GM21515 (cell line): ENCODE data around the gene GRIN2D.

ENCODE experiments used
- ATAC-seq: cut with Tn5 transposase; IDR thresholded peaks from one replicate; pipeline ENCODE4 v1.9.1; 2021; ENCODE audit not compliant: unreplicated experiment

The GRIN2D gene

DNA sequence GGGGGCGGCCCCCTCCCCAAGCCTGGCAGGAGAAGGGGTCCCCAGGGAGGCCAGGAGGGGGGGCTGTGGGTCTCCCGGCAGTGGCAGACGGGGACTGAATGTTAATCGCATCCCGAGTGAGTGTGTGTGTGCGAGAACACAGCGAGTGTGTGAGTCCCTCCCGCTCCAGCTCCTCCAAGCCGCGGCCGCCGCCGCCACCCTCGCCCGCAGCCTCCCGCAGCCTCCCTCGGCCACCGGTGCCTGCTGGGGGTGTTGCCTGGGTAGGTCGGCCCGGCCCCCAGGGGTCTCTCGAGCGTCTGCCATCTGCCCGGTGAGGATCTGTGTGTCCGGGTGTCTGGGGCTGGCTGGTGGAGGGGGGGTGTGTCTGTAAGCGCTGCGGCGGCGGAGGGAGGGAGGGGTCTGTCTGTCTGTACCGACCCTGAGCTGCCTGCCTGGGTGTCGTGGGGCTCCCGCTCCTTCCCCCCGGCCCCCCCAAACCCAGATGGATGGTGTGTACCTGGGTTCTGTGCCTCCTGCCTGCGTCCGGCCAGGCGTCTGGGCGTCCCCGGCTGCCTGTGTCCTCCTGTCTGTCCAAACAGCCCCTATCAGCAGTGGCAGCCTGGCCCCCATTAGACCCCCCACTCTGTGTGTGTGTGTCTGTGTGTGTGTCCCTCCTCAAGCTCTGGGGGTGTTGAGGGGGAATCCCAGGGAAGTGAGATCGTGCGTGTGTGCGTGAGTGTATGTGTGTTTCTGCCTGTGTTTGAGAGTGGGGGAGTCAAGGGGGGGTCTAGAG, at the start of gene GRIN2D:
Gene GRIN2D (plus strand): TSS at position 110 of the 772 bp plus-strand sequence. CDS start 4,725 bp downstream, outside the sequence.
- no peak for ATAC-seq

DNA sequence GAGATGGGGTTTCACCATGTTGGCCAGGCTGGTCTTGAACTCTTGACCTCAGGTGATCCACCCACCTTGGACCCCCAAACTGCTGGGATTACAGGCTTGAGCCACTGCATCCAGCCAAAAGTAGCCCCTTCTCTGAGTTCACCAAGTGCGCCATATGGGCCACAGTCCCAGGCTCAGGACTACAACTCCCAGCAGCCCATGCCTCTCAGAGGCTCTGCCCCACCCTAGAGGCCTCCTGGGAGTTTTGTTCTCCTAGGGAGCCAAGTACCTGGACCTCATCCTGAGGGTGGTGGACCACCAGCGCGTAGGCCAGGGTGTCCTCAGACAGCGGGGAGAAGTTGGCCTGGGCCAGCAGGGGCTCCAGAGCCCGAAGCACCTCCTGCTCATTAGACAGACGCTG, 48.6 kb upstream of the GRIN2D start:
- no peak for ATAC-seq

- no peak for ATAC-seq
Measured at GRCh38 chr19:48346191-48346590, 47.3 kb upstream of the GRIN2D start.

DNA sequence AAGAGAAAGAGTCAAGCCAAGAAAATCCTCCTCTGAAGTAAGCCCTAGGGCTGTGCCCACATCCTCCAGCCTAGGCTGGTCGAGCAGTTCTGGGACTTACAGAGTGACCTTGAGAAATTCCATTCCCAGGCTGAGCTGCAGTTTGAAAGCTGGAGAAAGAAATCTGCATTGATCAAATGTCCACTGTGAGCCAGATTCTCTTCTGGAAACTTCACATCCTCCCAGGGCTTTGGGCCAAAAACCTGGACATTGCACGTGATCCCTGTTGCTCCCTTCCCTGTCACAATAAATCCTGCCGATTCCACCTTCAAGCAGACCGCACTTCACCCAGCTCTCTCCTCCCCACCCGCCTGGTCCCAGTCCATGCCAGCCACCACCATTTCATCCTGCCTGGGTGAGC, 45.4 kb upstream of the GRIN2D start:
- no peak for ATAC-seq

- no peak for ATAC-seq
Measured at GRCh38 chr19:48348737-48349136, 44.7 kb upstream of the GRIN2D start.

GRCh38 chr19:48350856-48351255, 42.6 kb upstream of the GRIN2D start:
- no peak for ATAC-seq

GRCh38 chr19:48351341-48351752, 42.1 kb upstream of the GRIN2D start:
- no peak for ATAC-seq

DNA sequence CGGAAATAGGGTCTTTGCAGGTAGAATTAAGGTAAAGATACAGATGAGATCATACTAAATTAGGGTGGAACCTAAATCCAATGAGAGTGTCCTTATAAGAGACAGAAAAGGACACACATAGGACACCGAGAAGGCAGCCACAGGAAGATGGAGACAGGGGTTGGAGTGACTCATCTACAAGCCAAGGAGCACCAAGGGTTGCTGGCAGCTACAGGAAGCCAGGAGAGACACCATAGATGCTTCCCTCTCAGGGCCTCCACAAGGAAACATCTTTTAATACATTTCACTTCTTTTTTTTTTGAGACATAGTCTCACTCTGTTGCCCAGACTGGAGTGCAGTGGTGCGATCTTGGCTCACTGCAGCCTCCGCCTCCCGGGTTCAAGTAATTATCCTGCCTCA, 39.8 kb upstream of the GRIN2D start:
- no peak for ATAC-seq

DNA sequence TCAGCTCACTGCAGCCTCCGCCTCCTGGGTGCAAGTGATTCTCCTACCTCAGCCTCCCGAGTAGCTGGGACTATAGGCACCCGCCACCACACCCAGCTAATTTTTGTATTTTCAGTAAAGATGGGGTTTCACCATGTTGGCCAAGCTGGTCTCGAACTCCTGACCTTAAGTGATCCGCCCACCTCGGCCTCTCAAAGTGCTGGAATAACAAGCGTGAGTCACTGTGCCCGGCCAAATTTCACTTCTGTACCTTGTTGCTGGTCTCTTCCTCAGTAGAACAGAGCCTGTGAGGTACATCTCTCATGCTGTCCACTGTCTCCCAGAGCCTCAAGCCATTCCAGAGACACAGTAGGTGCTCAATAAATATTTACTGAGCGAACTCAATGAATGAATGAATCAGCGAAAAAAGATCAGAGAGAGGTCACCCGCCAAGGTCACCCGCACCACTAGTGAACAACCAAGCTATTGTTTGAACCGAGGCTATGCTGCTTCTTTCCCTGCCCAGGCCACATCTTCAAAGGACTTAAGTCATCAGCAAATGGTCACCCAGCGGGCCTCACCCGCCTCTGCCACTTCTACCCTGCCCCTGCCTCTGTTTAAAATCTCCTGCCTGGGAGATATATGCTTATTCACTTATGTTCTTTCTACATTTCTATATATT, 39.0 kb upstream of the GRIN2D start:
- no peak for ATAC-seq

- ATAC-seq: no peak
Measured at GRCh38 chr19:48355365-48355954, 38.0 kb upstream of the GRIN2D start.

- no peak for ATAC-seq
Measured at GRCh38 chr19:48359123-48359522, 34.3 kb upstream of the GRIN2D start.

GRCh38 chr19:48361912-48362311, 31.6 kb upstream of the GRIN2D start:
- no peak for ATAC-seq

GRCh38 chr19:48362716-48363499, 30.6 kb upstream of the GRIN2D start:
- ATAC-seq: peak; percentile 45

GRCh38 chr19:48363500-48363809, 30.0 kb upstream of the GRIN2D start:
- ATAC-seq: peak; percentile 16

DNA sequence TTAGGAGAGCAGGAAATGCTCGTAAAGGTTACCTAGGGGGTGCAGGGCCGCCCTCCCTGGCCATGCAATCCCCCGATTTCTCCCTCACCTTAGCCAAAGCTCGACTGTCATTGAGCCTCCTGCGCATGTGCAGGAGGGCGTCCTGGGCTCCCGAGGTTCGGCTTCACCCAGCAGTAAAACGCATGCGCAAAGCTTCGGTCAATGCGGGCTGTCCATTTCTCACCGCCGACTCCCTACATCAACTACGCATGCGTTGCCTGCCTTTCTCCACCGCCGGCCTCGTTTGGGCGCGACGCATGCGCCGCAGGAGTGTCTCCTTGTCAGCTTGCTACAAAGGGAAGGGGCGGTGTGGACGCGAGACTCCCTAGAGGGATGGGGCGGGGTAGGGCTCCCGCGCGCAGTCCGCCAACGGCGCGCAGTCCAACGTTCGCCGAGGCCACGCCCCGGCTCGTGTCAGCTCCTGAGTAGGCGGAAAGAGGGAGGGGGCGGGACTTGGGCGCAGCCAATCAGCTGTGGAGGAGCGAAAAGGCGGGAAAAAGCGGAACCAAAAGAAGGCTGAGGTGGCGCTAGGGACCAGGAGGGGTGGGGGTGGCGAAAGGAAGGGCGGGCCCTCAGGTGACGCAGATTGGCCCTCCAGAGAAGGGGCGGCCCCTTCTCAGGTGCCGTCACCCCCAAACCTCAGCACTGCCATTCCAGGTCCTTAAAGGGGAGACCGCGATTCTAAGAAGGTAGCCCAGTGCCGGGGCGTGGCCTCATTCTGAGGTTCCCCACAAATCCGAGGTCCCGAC, 29.5 kb upstream of the GRIN2D start, which contains the start of the genes SYNGR4 and TMEM143:
Gene SYNGR4 (plus strand): TSS at position 558 of the 788 bp plus-strand sequence. CDS start 1,476 bp downstream, outside the sequence.
Gene TMEM143 (minus strand): TSS at position 131 of the 788 bp plus-strand sequence. CDS start 20 bp downstream, at position 111.
- ATAC-seq: peak; percentile 73

GRCh38 chr19:48364598-48365348, 28.7 kb upstream of the GRIN2D start:
- ATAC-seq: no peak

DNA sequence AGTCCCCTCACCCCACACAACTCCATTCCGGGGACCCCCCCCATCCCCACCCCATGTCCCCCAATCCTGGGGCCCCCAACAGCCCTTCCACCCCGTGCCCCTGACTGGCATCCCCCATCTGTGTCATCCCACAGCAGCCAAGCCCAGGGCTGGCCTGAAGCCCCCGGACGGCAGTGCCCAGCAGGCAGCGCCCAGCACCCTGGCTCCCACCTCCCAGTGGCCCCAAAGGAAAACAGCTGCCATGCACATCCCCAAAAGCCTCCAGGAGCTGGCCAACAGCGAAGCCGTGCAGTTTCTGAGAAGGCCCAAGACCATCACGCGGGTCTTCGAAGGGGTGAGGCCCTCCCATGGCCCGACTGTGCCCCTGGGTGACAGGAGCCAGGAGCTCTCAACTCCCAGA, 27.9 kb upstream of the GRIN2D start:
- ATAC-seq: no peak

DNA sequence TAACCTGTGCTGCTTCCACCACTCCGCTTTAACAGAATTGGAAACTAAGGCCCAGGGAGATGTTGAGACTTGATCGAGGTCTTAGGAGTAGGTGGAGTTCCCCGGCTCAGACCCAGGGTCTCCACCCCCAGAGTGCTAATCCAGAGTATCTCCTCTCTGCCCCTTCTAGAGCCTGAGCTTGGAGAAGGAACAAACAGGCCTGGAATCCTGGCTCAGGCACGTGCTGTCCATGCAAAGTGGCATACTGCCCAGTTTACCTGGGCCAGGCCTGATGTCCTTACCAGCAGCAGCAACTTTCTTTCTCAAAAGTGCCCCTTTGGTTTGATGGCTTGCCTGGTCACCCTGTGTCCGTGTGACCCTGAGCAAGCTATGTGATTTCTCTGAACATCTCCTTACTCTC, 25.6 kb upstream of the GRIN2D start:
- no peak for ATAC-seq

GRCh38 chr19:48368936-48369335, 24.5 kb upstream of the GRIN2D start:
- ATAC-seq: no peak

DNA sequence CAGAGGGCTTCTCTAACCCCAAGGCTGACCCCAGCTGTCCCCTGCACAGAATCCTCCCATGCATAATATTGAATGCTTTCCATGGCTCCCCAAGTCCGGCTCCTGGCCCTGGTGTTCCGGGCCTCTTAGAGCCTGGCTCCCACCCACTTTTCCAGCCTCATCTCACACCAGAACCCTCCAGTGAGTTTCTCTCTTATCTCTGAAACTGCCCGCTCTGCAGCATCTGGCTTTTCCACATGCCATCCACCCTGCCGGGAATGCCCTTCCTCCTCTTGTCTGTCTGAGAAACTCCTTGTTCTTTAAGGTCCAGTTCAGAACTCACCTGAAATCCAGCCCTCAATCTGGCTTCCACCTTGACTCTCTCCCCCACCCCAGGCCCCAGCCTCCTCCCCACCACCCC, 22.5 kb upstream of the GRIN2D start:
- no peak for ATAC-seq
